HG02571 (cell line): ENCODE data around the gene ZACN.

ENCODE experiments used
- ATAC-seq: cut with Tn5 transposase; IDR thresholded peaks from one replicate; pipeline ENCODE4 v1.9.1; 2021; ENCODE audit warnings: mild to moderate bottlenecking, moderate library complexity; ENCODE audit not compliant: unreplicated experiment

Gene ZACN

GRCh38 chr17:76080768-76081287 lies 1.8 kb downstream of the ZACN start:
- ATAC-seq, result no peak

GRCh38 chr17:76081295-76082210 lies 2.6 kb downstream of the ZACN start:
- ATAC-seq, result no peak

- no peak for ATAC-seq
Measured at GRCh38 chr17:76082326-76083251, 3.6 kb downstream of the ZACN start.

- ATAC-seq, result no peak
Measured at GRCh38 chr17:76083536-76084182, 4.7 kb downstream of the ZACN start.

GRCh38 chr17:76085066-76085730 lies 6.2 kb downstream of the ZACN start:
- no peak for ATAC-seq

GRCh38 chr17:76085731-76086366 lies 6.9 kb downstream of the ZACN start:
- no peak for ATAC-seq

GRCh38 chr17:76086384-76086783 lies 7.4 kb downstream of the ZACN start:
- no peak for ATAC-seq

GRCh38 chr17:76087531-76087930 lies 8.5 kb downstream of the ZACN start:
- ATAC-seq, result no peak

GRCh38 chr17:76088041-76088867 lies 9.3 kb downstream of the ZACN start:
- ATAC-seq, result no peak

GRCh38 chr17:76088868-76089576 lies 10.0 kb downstream of the ZACN start:
- no peak for ATAC-seq

- no peak for ATAC-seq
Measured at GRCh38 chr17:76089680-76090516, 10.9 kb downstream of the ZACN start.

GRCh38 chr17:76090517-76091129 lies 11.6 kb downstream of the ZACN start:
- ATAC-seq, result no peak

- no peak for ATAC-seq
Measured at GRCh38 chr17:76091526-76092286, 12.7 kb downstream of the ZACN start.

GRCh38 chr17:76092526-76093413 lies 13.8 kb downstream of the ZACN start:
- ATAC-seq, result no peak

GRCh38 chr17:76094046-76094445 lies 15.1 kb downstream of the ZACN start:
- no peak for ATAC-seq
